Sigmoid colon (tissue), 7 donors: ENCODE measurements around the gene PI4KB. TPM values are rescaled to one million over a fixed set of nuclear protein-coding genes. Genes with fewer than 3 reads are reported as not detected.
A peak's percentile ranks its signal among the peaks of the same experiment; 100 is the strongest.

ENCODE experiments used
- DNase-seq: peaks from one replicate; pipeline ENCODE4 v3.0.0-alpha.2; 2019
- H3K27ac ChIP-seq, 4 donors: fragments of 200-600 bp; sonication (generic); one replicate each; pipeline ENCODE4 v1.5.1; 2016 to 2019; ENCODE audit warnings: mild to moderate bottlenecking in 1 of 4
- H3K27me3 ChIP-seq, 3 donors: fragments of 200-600 bp; sonication (generic); one replicate each; pipeline ENCODE4 v1.5.1; 2019; ENCODE audit warnings: mild to moderate bottlenecking in 1 of 3
- H3K36me3 ChIP-seq, 4 donors: fragments of 200-600 bp; sonication (generic); one replicate each; pipeline ENCODE4 v1.5.1; 2016 to 2019
- H3K4me1 ChIP-seq, 4 donors: fragments of 200-600 bp; sonication (generic); one replicate each; pipeline ENCODE4 v1.5.1; 2017 to 2019
- H3K4me3 ChIP-seq, 4 donors: fragments of 200-600 bp; sonication (generic); one replicate each; pipeline ENCODE4 v1.5.1; 2017 to 2019; ENCODE audit warnings: mild to moderate bottlenecking in 2 of 4, moderate library complexity in 1 of 4
- H3K9me3 ChIP-seq, 4 donors: fragments of 200-600 bp in 3 of 4; sonication (generic) in 3 of 4; one replicate each; pipeline versions ENCODE4 v1.5.1 to v1.6.1; 2013 to 2019
- CTCF ChIP-seq, 4 experiments: fragments of 450-650 bp in 3 of 4; fragments of 200-600 bp in 1 of 4; IDR thresholded peaks; one replicate each; pipeline ENCODE4 v1.5.1; 2016 to 2019; ENCODE audit warnings: antibody characterized with exemption in 4 of 4, mild to moderate bottlenecking in 3 of 4, moderate library complexity in 2 of 4
- EP300 ChIP-seq, 4 donors: sonication (generic); formaldehyde crosslinking; IDR thresholded peaks; one replicate each; pipeline ENCODE4 v1.6.1; 2017; ENCODE audit warnings: antibody characterized with exemption in 4 of 4
- POLR2A ChIP-seq, 2 donors: fragments of 450-650 bp; IDR thresholded peaks; one replicate each; pipeline ENCODE4 v1.6.1; 2016; ENCODE audit warnings: antibody characterized with exemption in 2 of 2, mild to moderate bottlenecking in 2 of 2, moderate library complexity in 2 of 2
- POLR2AphosphoS5 ChIP-seq, 4 donors: sonication (generic); formaldehyde crosslinking; IDR thresholded peaks; one replicate each; pipeline ENCODE4 v1.6.1; 2017; ENCODE audit warnings: antibody characterized with exemption in 4 of 4
- WGBS, 2 donors: extraction: QIAGEN DNeasy Blood & Tissue Kit; methylation state at CpG; one replicate each; pipeline ENCODE4 v1.1.7; 2013; 5-methylcytosine and 5-hydroxymethylcytosine counted together
- intact Hi-C: fragments of 100-400 bp; cut with DNase I; formaldehyde crosslinking; loops from one replicate; pipeline ENCODE4 v1.15.1; 2023
- polyA plus RNA-seq, 3 donors: library from polyadenylated mRNA; stranded (reverse); fragments of 200-250 nt; gene quantifications; one replicate each; pipeline ENCODE4 v1.2.3, GENCODE V29; 2013
- total RNA-seq, 4 donors: library from RNA; depleted of rRNA; stranded (reverse); fragments of >200 nt; gene quantifications; one replicate each; pipeline ENCODE4 v1.1.0, GENCODE V29; 2016
- donor health status: healthy with polysubstance abuse.
- donor health status: Bipolar disorder and iron deficiency.
- donor health status: healthy.

Gene PI4KB
- total and polyA plus RNA-seq, 7 donors = 25.2 to 75.2 (median 57.6) TPM

- no peak for DNase-seq
- H3K9me3 ChIP-seq = no peaks in the 10 kb centered on the region
- H3K27ac ChIP-seq = no peak overlapping the region
- H3K36me3 ChIP-seq = peaks cover 5 to 51% (median 13%) of the 10 kb centered on the region in 4 donors
- H3K27me3 ChIP-seq = no peaks in the 10 kb centered on the region
- TF ChIP-seq POLR2A (IDR thresholded peaks at IDR 0.05) (no peak), POLR2AphosphoS5 (IDR thresholded peaks at IDR 0.05) (no peak), CTCF (IDR thresholded peaks at IDR 0.05) (no peak), EP300 (IDR thresholded peaks at IDR 0.05) (no peak)
- H3K4me1 ChIP-seq = peaks cover 0 to 41% (median 33%) of the 10 kb centered on the region in 4 donors
- intact Hi-C loops = no loop called here
- H3K4me3 ChIP-seq = no peak overlapping the region
- WGBS, 2 donors = 83 to 93% methylated on average over 4 of the region's 4 CpGs
These were observed 2.8 kb downstream of the PI4KB start for GRCh38 chr1:151324390-151324930.

- DNase-seq = no peak
- Histone ChIP-seq H3K36me3 (peaks cover 13 to 89% (median 20%) of the 10 kb centered on the region in 4 donors), H3K4me1 (peaks cover 0 to 34% (median 20%) of the 10 kb centered on the region in 4 donors), H3K4me3 (no peak overlapping the region), H3K27me3 (no peaks in the 10 kb centered on the region), H3K9me3 (no peaks in the 10 kb centered on the region), H3K27ac (no peak overlapping the region)
- WGBS, 2 donors = 74 to 82% methylated on average over 3 of the region's 3 CpGs
- no peak for TF ChIP-seq EP300 (IDR thresholded peaks at IDR 0.05)
- no peak for TF ChIP-seq POLR2AphosphoS5 (IDR thresholded peaks at IDR 0.05)
- TF ChIP-seq CTCF (IDR thresholded peaks at IDR 0.05) = no peak
- TF ChIP-seq POLR2A (IDR thresholded peaks at IDR 0.05) = no peak
- intact Hi-C loops = no loop called here
These were observed 8.2 kb downstream of the PI4KB start for GRCh38 chr1:151318975-151319374.

- intact Hi-C loops = no loop called here
- H3K36me3 ChIP-seq = peaks cover 13 to 86% (median 22%) of the 10 kb centered on the region in 4 donors
- 94 to 95% methylated on average over 17 of the region's 17 CpGs for WGBS, 2 donors
These were observed 11.5 kb downstream of the PI4KB start for GRCh38 chr1:151315565-151316235.

GRCh38 chr1:151314137-151314875 lies 12.9 kb downstream of the PI4KB start:
- Histone ChIP-seq H3K27me3 (no peaks in the 10 kb centered on the region), H3K4me1 (peaks cover 0 to 74% (median 58%) of the 10 kb centered on the region in 4 donors), H3K36me3 (peaks cover 7 to 80% (median 19%) of the 10 kb centered on the region in 4 donors), H3K9me3 (no peaks in the 10 kb centered on the region), H3K4me3 (no peak overlapping the region), H3K27ac (peak overlapping the region; percentile 68 to 84 (median 79))
- TF ChIP-seq POLR2AphosphoS5 (IDR thresholded peaks at IDR 0.05) = peak in 3 of 4 donors; percentile 35 to 57 (median 36)
- TF ChIP-seq POLR2A (IDR thresholded peaks at IDR 0.05) = no peak
- peak; percentile 95 for DNase-seq
- 77 to 79% methylated on average over 3 of the region's 3 CpGs for WGBS, 2 donors
- intact Hi-C loops = no loop called here

More at GRCh38 chr1:151315565-151316235, 11.5 kb downstream of the PI4KB start:
- no peaks in the 10 kb centered on the region for H3K9me3 ChIP-seq
- no peak overlapping the region for H3K4me3 ChIP-seq
- no peaks in the 10 kb centered on the region for H3K27me3 ChIP-seq
- H3K27ac ChIP-seq = no peak overlapping the region
- TF ChIP-seq POLR2AphosphoS5 (IDR thresholded peaks at IDR 0.05) = no peak
- TF ChIP-seq EP300 (IDR thresholded peaks at IDR 0.05) = no peak
- TF ChIP-seq CTCF (IDR thresholded peaks at IDR 0.05) = no peak
- TF ChIP-seq POLR2A (IDR thresholded peaks at IDR 0.05) = no peak
- H3K4me1 ChIP-seq = peaks cover 0 to 67% (median 50%) of the 10 kb centered on the region in 4 donors
- DNase-seq = no peak

GRCh38 chr1:151313501-151313900 lies 13.7 kb downstream of the PI4KB start:
- H3K36me3 ChIP-seq = peaks cover 12 to 82% (median 22%) of the 10 kb centered on the region in 4 donors
- DNase-seq = peak; percentile 80
- no peak overlapping the region for H3K4me3 ChIP-seq
- H3K9me3 ChIP-seq = no peaks in the 10 kb centered on the region
- intact Hi-C loops = no loop called here
- peaks cover 0 to 76% (median 59%) of the 10 kb centered on the region in 4 donors for H3K4me1 ChIP-seq
- no peaks in the 10 kb centered on the region for H3K27me3 ChIP-seq
- 64 to 74% methylated on average over 2 of the region's 2 CpGs for WGBS, 2 donors
- H3K27ac ChIP-seq = peak overlapping the region; percentile 68 to 84 (median 79)
- no peak for TF ChIP-seq EP300 (IDR thresholded peaks at IDR 0.05)
- TF ChIP-seq POLR2A (IDR thresholded peaks at IDR 0.05) = no peak
- TF ChIP-seq CTCF (IDR thresholded peaks at IDR 0.05) = no peak
- TF ChIP-seq POLR2AphosphoS5 (IDR thresholded peaks at IDR 0.05) = peak in 3 of 4 donors; percentile 11 to 32 (median 12)
